ENCODE results near the gene ACTR3C.

GRCh38 chr7:150361402-150361801 lies 38.1 kb upstream of the ACTR3C start:
- TF ChIP-seq CTCF (IDR thresholded peaks at IDR 0.05 in 4 of 5, conservative IDR thresholded peaks at IDR 0.05 in 1 of 5): no peak
- no peak for TF ChIP-seq POLR2A (IDR thresholded peaks at IDR 0.05)
